KMS-11 (cell line): ENCODE data around the gene ILF3.

Source experiments
- H2AFZ ChIP-seq: fragments of 200-600 bp; sonication (generic); 2 replicates; pipeline ENCODE4 v1.6.1; 2016; ENCODE audit warnings: antibody characterized with exemption, mixed run types, low read depth
- H3K27ac ChIP-seq: fragments of 200-600 bp; sonication (generic); 2 replicates; pipeline ENCODE4 v1.6.1; 2016; ENCODE audit warnings: mild to moderate bottlenecking, mixed run types
- H3K27me3 ChIP-seq: fragments of 200-600 bp; sonication (generic); 2 replicates; pipeline ENCODE4 v1.6.1; 2017; ENCODE audit warnings: mild to moderate bottlenecking, low read depth, mixed run types, moderate library complexity; ENCODE audit not compliant: insufficient read depth
- H3K36me3 ChIP-seq: fragments of 200-600 bp; sonication (generic); 2 replicates; pipeline ENCODE4 v1.6.1; 2017; ENCODE audit warnings: mild to moderate bottlenecking, mixed run types; ENCODE audit not compliant: insufficient read depth
- H3K4me1 ChIP-seq: fragments of 200-600 bp; sonication (generic); 2 replicates; pipeline ENCODE4 v1.6.1; 2016; ENCODE audit warnings: mild to moderate bottlenecking, low read depth, mixed run types; ENCODE audit not compliant: poor library complexity, severe bottlenecking
- H3K4me2 ChIP-seq: fragments of 200-600 bp; sonication (generic); 2 replicates; pipeline ENCODE4 v1.7.0; 2016; ENCODE audit warnings: mild to moderate bottlenecking, mixed run types
- H3K4me3 ChIP-seq: fragments of 200-600 bp; sonication (generic); IDR thresholded peaks from 2 replicates; pipeline ENCODE4 v1.6.1; 2017; ENCODE audit warnings: low read depth, low read length, mixed read lengths; ENCODE audit not compliant: insufficient read depth
- H3K79me2 ChIP-seq: fragments of 200-600 bp; sonication (generic); 2 replicates; pipeline ENCODE4 v1.6.1; 2016; ENCODE audit warnings: low read depth, mixed run types; ENCODE audit not compliant: insufficient read depth
- H3K9ac ChIP-seq: fragments of 200-600 bp; sonication (generic); 2 replicates; pipeline ENCODE4 v1.6.1; 2016; ENCODE audit warnings: mild to moderate bottlenecking, mixed run types
- H4K20me1 ChIP-seq: fragments of 200-600 bp; sonication (generic); 2 replicates; pipeline ENCODE4 v1.6.1; 2016; ENCODE audit warnings: mild to moderate bottlenecking, mixed run types; ENCODE audit not compliant: insufficient read depth
- TF ChIP-seq, protein P1 (sequence below): fragments of 200-600 bp; sonication (generic); conservative IDR thresholded peaks from 2 replicates; pipeline ENCODE4 v1.6.1; 2017; ENCODE audit warnings: low read depth, mild to moderate bottlenecking, antibody characterized with exemption, low read length, moderate library complexity, mixed read lengths

The ILF3 gene

DNA sequence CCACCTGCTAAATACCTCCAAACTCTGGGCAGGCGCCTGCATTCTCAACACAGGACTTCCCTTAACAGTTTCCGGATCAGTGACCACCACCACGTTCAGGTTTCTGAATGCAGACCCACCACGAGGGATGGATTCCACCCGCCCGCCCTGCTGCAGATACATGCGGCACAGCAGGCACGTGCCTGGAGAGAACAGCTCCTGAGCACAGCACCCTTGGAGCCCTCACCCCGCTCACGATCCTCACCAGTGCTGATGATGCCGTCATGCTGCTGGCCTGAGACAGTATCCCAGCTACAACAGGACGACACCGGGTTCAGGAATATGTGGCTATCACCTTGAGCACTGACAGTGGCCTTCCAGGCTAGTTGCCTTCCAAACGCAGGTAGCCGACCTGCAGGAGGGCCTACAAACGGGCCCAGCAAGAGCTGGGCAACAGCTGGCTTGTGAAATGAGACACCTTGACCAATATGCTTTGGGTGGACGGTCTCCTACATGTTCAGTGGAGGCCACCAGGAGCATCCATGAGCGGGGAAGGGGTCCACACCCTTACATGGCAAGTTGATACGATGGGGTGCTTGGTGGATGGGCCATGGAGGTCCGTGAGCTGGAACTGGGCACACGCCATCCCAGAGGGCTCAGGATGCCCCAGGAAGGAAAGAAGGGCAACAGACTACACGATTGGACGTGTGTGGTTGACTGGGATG lies 37.2 kb downstream of the ILF3 start:
- TF ChIP-seq, protein P1, sequence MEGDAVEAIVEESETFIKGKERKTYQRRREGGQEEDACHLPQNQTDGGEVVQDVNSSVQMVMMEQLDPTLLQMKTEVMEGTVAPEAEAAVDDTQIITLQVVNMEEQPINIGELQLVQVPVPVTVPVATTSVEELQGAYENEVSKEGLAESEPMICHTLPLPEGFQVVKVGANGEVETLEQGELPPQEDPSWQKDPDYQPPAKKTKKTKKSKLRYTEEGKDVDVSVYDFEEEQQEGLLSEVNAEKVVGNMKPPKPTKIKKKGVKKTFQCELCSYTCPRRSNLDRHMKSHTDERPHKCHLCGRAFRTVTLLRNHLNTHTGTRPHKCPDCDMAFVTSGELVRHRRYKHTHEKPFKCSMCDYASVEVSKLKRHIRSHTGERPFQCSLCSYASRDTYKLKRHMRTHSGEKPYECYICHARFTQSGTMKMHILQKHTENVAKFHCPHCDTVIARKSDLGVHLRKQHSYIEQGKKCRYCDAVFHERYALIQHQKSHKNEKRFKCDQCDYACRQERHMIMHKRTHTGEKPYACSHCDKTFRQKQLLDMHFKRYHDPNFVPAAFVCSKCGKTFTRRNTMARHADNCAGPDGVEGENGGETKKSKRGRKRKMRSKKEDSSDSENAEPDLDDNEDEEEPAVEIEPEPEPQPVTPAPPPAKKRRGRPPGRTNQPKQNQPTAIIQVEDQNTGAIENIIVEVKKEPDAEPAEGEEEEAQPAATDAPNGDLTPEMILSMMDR: no peak
- no peak overlapping the region for H3K27ac ChIP-seq
- H3K9ac ChIP-seq: no peak overlapping the region
- H3K4me2 ChIP-seq: no peak overlapping the region
- peaks cover 1% of the 10 kb centered on the region for H3K27me3 ChIP-seq
- H4K20me1 ChIP-seq: peaks cover 3% of the 10 kb centered on the region; the same call in 1 of the 2 replicates
- H3K36me3 ChIP-seq: peaks cover 9% of the 10 kb centered on the region; the same call in 1 of the 2 replicates
- no peak overlapping the region for H3K4me3 ChIP-seq
- H3K79me2 ChIP-seq: no peaks in the 10 kb centered on the region
- H3K4me1 ChIP-seq: peaks cover 4% of the 10 kb centered on the region
- H2AFZ ChIP-seq: no peak overlapping the region

DNA sequence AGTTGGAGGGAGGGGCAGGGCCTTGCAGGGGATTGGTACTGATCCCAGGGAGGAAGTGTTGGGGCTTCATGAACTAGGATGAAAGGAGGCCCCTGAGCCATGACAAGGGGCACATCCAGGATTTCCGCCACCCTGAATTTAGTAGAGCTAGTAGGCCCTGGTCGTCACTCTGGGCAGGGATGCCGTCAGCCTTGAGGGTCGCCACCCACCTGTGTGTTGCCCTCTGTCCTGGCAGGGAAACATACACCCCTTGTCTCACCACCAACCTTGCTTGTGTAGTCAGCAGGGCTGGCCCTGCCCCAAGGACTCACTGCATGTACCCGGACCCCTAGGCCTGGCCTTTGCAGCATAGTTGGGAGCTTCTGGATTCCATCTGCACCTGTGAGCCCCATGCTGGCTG lies 37.7 kb downstream of the ILF3 start:
- no peak overlapping the region for H3K9ac ChIP-seq
- TF ChIP-seq, protein P1: no peak
- H3K4me1 ChIP-seq: peaks cover 4% of the 10 kb centered on the region
- no peak overlapping the region for H3K27ac ChIP-seq
- no peaks in the 10 kb centered on the region for H3K79me2 ChIP-seq
- H3K36me3 ChIP-seq: peaks cover 9% of the 10 kb centered on the region; the same call in 1 of the 2 replicates
- H3K4me2 ChIP-seq: no peak overlapping the region
- peaks cover 7% of the 10 kb centered on the region for H3K27me3 ChIP-seq
- H4K20me1 ChIP-seq: peaks cover 3% of the 10 kb centered on the region; the same call in 1 of the 2 replicates
- H3K4me3 ChIP-seq: no peak overlapping the region
- H2AFZ ChIP-seq: no peak overlapping the region

- H4K20me1 ChIP-seq: peaks cover 3% of the 10 kb centered on the region; the same call in 1 of the 2 replicates
- no peak overlapping the region for H2AFZ ChIP-seq
- no peak overlapping the region for H3K27ac ChIP-seq
- peaks cover 13% of the 10 kb centered on the region for H3K27me3 ChIP-seq
- H3K79me2 ChIP-seq: no peaks in the 10 kb centered on the region
- no peak overlapping the region for H3K4me2 ChIP-seq
- no peak overlapping the region for H3K9ac ChIP-seq
- H3K4me3 ChIP-seq: no peak overlapping the region
- peaks cover 9% of the 10 kb centered on the region; the same call in 1 of the 2 replicates for H3K36me3 ChIP-seq
- peaks cover 4% of the 10 kb centered on the region for H3K4me1 ChIP-seq
- TF ChIP-seq, protein P1: no peak
Observed at GRCh38 chr19:10692673-10693264, 38.6 kb downstream of the ILF3 start.

DNA sequence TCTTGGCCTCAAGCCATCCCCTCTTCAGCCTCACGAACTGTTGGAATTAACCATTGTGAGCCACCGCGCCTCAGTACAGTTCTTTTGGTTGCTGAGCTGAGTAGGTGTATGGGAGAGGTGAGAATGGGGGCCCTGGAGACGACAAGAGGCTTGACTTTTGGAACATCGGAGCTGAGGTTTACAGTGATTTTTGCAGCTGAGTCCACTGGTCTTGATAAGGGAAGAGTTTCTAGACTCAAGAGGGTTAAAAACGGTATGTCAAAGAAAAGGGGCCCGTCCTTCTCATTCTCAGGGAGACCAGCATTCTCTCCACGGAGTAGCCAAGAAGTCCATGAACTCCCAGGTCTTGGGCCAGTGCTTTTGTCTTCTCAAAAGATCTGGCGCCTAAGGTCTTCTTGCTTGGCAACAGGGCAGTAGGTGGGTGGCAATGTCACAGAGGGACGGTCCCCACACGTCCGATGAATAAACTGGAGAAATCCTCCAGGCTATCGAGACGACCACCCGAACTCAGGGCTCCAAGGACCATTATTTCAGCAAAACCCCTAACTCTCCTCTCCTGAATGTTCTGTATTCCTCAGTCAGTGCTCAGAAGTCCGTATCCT lies 40.7 kb downstream of the ILF3 start:
- H4K20me1 ChIP-seq: no peaks in the 10 kb centered on the region
- no peak overlapping the region for H2AFZ ChIP-seq
- TF ChIP-seq, protein P1: no peak
- no peak overlapping the region for H3K4me3 ChIP-seq
- H3K9ac ChIP-seq: no peak overlapping the region
- H3K4me1 ChIP-seq: peaks cover 4% of the 10 kb centered on the region
- H3K4me2 ChIP-seq: no peak overlapping the region
- peaks cover 6% of the 10 kb centered on the region; the same call in 1 of the 2 replicates for H3K36me3 ChIP-seq
- no peaks in the 10 kb centered on the region for H3K79me2 ChIP-seq
- H3K27ac ChIP-seq: no peak overlapping the region
- H3K27me3 ChIP-seq: peaks cover 18% of the 10 kb centered on the region
